ENCODE results near the gene CHST6.

CHST6 gene

DNA sequence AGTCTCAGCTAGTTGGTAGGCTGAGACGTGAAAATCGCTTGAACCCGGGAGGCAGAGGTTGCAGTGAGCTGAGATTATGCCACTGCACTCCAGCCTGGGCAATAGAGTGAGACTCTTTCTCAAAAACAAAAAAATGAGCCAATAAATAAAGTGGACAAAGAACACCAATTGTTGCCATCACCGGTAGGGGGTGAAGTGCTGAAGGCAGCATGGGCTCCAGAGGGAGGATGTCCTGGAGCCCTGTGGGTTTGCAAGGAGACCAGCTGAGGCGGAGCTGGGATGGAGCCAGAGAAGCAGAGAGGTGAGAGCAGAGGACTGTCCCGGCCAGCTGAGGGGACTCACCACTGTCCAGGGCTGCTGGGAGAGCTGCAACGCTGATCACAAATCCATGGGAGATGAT, 13.8 kb downstream of the CHST6 start:
- no peak for DNase-seq (ENCODE audit: low read depth)
- TF ChIP-seq, protein P1, sequence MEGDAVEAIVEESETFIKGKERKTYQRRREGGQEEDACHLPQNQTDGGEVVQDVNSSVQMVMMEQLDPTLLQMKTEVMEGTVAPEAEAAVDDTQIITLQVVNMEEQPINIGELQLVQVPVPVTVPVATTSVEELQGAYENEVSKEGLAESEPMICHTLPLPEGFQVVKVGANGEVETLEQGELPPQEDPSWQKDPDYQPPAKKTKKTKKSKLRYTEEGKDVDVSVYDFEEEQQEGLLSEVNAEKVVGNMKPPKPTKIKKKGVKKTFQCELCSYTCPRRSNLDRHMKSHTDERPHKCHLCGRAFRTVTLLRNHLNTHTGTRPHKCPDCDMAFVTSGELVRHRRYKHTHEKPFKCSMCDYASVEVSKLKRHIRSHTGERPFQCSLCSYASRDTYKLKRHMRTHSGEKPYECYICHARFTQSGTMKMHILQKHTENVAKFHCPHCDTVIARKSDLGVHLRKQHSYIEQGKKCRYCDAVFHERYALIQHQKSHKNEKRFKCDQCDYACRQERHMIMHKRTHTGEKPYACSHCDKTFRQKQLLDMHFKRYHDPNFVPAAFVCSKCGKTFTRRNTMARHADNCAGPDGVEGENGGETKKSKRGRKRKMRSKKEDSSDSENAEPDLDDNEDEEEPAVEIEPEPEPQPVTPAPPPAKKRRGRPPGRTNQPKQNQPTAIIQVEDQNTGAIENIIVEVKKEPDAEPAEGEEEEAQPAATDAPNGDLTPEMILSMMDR (IDR thresholded peaks at IDR 0.05; ENCODE audit: low read depth, low read length, missing control alignments), result no peak
- no peak overlapping the region for H3K4me3 ChIP-seq (ENCODE audit: low read depth, low read length)

DNA sequence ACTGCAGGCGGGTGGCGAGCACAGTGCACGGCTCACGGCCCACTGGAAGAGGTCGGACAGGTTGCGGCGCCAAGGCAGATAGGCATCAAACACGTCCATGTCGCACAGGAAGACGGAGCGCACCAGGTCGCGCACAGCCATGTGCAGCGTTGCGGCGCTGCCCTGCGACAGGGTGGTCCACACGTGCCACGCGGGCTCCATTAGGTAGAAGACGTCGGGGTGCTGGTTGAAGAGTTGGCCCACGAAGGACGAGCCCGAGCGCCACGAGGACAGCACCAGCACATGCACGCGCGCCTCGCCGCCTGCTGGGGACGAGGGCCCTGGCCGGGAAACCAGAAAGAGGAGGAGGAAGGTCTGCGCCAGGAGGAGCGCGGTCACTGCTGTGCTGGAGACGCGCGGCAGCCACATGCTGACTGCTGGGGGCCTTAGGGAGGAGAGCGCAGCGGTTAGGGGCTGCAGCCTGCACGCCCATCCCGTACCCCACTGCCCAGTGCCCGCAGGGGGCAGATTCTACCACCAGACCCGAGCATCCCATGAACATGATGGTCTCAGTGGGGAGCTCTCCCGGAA, 15.7 kb downstream of the CHST6 start:
- no peak for DNase-seq (ENCODE audit: low read depth)
- TF ChIP-seq, protein P1 (IDR thresholded peaks at IDR 0.05; ENCODE audit: low read depth, low read length, missing control alignments), result no peak
- no peak overlapping the region for H3K4me3 ChIP-seq (ENCODE audit: low read depth, low read length)

DNA sequence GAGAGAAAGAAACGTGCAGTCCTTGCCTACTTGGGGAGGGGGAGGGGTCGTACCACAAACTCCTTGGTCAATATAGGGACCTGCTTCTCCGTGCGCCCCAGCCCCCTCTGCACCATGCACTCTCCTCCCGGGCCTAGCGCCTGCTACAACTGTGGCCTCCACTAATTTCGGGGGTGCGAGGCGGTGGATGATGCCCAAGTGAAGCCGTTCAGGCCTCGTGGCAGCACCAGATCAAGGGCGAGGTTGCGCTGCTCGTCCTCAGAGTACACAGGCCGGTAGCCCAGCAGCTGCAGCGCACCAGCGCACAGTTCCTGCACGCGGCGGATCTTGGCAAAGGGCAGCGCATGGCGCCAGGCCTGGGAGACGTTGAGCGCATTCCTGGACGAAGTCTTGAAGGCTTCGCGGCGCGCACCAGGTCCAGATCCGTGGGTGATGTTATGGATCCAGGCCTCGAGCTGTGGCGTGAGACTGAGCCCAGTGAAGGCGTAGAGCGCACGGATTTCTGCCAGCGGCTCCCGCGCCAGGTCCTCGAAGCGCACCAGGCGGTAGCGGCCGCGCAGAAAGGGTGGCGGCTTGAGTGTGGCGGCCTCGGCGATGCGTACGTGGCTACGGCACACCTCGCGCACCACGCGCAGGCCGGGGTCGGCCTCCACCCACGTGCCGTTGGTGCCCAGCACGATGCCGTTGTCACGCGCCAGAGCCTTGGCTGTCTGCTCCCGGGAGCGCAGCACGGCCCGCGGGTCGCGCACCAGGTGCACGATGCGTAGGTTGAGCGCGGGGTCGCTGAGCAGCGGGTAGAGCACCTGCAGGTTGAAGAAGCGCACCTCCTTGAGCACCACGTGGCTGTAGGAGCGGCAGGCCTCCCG, 16.5 kb downstream of the CHST6 start:
- DNase-seq (ENCODE audit: low read depth), result no peak
- TF ChIP-seq, protein P1 (IDR thresholded peaks at IDR 0.05; ENCODE audit: low read depth, low read length, missing control alignments), result no peak
- no peak overlapping the region for H3K4me3 ChIP-seq (ENCODE audit: low read depth, low read length)

DNA sequence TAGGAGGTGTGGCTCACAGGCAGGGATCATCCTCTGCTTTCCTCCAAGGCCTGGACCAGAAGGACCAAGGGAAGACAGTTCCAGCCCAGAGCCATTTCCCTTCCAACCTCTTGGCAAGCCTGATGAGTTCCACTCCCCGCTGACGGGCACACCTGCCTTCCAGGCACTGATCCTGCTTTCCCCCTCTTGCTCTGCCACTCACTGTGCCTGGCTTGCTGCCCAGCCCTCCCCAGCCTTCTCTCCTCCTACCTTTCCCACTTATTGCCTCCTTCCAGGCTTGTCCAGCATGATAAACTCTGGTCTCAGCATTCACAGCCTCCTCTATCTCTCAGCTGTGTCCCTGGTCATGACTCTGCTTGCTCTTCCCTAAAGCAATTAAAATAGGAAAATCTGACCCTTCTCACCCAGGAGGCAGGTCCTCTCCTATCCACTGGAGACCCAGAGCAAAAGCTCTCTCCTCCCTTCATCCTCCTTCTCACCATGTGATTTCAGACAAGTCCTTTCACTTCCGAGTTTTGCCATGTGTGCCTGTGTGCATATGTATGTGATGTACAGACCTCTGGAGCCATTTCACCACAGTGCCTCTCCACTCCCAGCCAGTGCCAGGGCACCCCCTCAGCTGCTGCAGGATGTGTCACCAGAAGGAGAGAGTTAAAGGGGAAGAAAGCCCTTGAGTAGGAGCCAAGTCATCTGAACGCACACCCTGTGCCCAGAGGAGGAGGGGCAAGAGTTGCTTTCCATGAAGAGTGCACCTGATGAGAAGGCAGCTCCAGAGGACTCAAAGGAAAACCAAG, 17.4 kb downstream of the CHST6 start:
- TF ChIP-seq, protein P1 (IDR thresholded peaks at IDR 0.05; ENCODE audit: low read depth, low read length, missing control alignments), result no peak
- H3K4me3 ChIP-seq (ENCODE audit: low read depth, low read length), result no peak overlapping the region
- DNase-seq (ENCODE audit: low read depth), result no peak

DNA sequence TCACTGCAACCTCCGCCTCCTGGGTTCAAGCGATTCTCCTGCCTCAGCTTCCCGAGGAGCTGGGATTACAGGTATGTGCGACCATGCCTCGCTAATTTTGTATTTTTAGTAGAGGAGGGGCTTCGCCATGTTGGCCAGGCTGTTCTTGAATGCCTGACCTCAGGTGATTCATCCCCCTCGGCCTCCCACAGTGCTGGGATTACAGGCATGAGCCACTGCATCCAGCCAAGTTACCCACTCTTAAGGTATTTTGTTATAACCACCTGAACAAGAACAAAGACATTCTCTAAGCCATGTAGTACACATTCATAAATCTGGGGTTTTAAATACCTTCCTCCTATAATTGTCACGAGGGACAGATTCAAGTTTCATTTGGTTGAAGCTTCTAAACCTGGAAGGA, 18.4 kb downstream of the CHST6 start:
- TF ChIP-seq, protein P1 (IDR thresholded peaks at IDR 0.05; ENCODE audit: low read depth, low read length, missing control alignments), result no peak
- DNase-seq (ENCODE audit: low read depth), result no peak

DNA sequence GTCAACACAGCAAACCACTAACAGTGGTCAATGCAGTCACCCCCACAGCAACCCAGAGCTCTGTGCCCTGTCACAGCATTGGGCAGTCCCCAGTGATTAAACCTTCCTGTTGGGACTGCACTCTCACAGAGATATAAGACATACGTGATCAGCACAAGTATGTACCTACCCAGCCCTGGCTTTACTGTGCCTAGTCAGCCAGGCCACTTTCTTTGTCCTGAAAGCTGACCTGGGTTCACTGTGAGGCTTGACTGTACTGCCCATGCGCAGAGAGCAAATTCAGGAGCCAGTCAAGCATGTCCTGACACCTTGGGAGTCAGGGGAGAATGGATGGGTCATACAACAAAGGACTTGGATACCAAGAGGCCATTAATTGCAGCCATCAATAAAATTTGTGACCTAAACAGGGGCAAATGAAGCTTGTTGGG, 19.8 kb downstream of the CHST6 start:
- no peak for DNase-seq (ENCODE audit: low read depth)
- no peak overlapping the region for H3K4me3 ChIP-seq (ENCODE audit: low read depth, low read length)
- TF ChIP-seq, protein P1 (IDR thresholded peaks at IDR 0.05; ENCODE audit: low read depth, low read length, missing control alignments), result no peak

More for the DNA sequence above, 18.4 kb downstream of the CHST6 start:
- no peak overlapping the region for H3K4me3 ChIP-seq (ENCODE audit: low read depth, low read length)

Data from GM12864 (cell line).